SK-N-SH (cell line): Measurements from ENCODE around the gene SALL3.

Experiments used
- CHD2 ChIP-seq: fragments of 150-350 bp; IDR thresholded peaks from 2 replicates; pipeline ENCODE4 v1.6.1; 2018; ENCODE audit warnings: low read length; ENCODE audit not compliant: partially characterized antibody
- CTCF ChIP-seq: fragments of 200-600 bp; sonication (generic); IDR thresholded peaks from 2 replicates; pipeline ENCODE4 v1.6.1; 2017; ENCODE audit warnings: antibody characterized with exemption, mild to moderate bottlenecking, moderate library complexity
- EP300 ChIP-seq, 2 experiments: IDR thresholded peaks; 2 replicates each; pipeline versions ENCODE4 v1.4.0 to v1.6.1; 2012; ENCODE audit warnings: borderline replicate concordance in 1 of 2, low read depth in 1 of 2, low read length in 1 of 2
- EZH2phosphoT487 ChIP-seq: fragments of 200-600 bp; sonication (generic); IDR thresholded peaks from 2 replicates; pipeline ENCODE4 v1.6.1; 2017; ENCODE audit warnings: low read depth, mixed run types, mild to moderate bottlenecking, antibody characterized with exemption, moderate library complexity, borderline replicate concordance
- JUND ChIP-seq: IDR thresholded peaks from 2 replicates; pipeline ENCODE4 v1.4.0; 2012
- NRF1 ChIP-seq: IDR thresholded peaks from 2 replicates; pipeline ENCODE4 v1.6.1; 2012; ENCODE audit warnings: low read depth, mild to moderate bottlenecking, low read length
- POLR2AphosphoS5 ChIP-seq: IDR thresholded peaks from 2 replicates; pipeline ENCODE4 v1.6.1; 2012; ENCODE audit warnings: low read depth, low read length
- RAD21 ChIP-seq: IDR thresholded peaks from 2 replicates; pipeline ENCODE4 v1.6.1; 2012; ENCODE audit warnings: mild to moderate bottlenecking, low read length
- REST ChIP-seq: IDR thresholded peaks from 2 replicates; pipeline ENCODE4 v1.6.1; 2012; ENCODE audit warnings: mild to moderate bottlenecking, low read depth, low read length, moderate library complexity

- no peak for TF ChIP-seq NRF1
- TF ChIP-seq CTCF, result no peak
- no peak for TF ChIP-seq EP300 (IDR thresholded peaks at IDR 0.05; ENCODE audit: borderline replicate concordance in 1 of 2, low read depth in 1 of 2, low read length in 1 of 2)
- TF ChIP-seq RAD21, result no peak
- no peak for TF ChIP-seq CHD2
- no peak for TF ChIP-seq REST
- TF ChIP-seq POLR2AphosphoS5, result no peak
- no peak for TF ChIP-seq JUND
- no peak for TF ChIP-seq EZH2phosphoT487
These were observed 5.4 kb upstream of the SALL3 start for GRCh38 chr18:78974115-78974761.
